Suprapubic skin (tissue), 4 donors: ENCODE results near the gene DRAP1. TPM values are rescaled to one million over a fixed set of nuclear protein-coding genes. Genes with fewer than 3 reads are reported as not detected.

ENCODE experiments used
- DNase-seq, 2 donors: peaks; one replicate each; pipeline ENCODE4 v3.0.0-alpha.2; 2019; ENCODE audit warnings: low spot score in 2 of 2
- H3K27ac ChIP-seq: fragments of 200-600 bp; sonication (generic); one replicate; pipeline ENCODE4 v1.5.1; 2019
- H3K27me3 ChIP-seq: fragments of 200-600 bp; sonication (generic); one replicate; pipeline ENCODE4 v1.5.1; 2019
- H3K36me3 ChIP-seq: fragments of 200-600 bp; sonication (generic); one replicate; pipeline ENCODE4 v1.5.1; 2019
- H3K4me1 ChIP-seq: fragments of 200-600 bp; sonication (generic); one replicate; pipeline ENCODE4 v1.5.1; 2019
- H3K4me3 ChIP-seq: fragments of 200-600 bp; sonication (generic); one replicate; pipeline ENCODE4 v1.5.1; 2019; ENCODE audit warnings: mild to moderate bottlenecking
- H3K9me3 ChIP-seq: fragments of 200-600 bp; sonication (generic); one replicate; pipeline ENCODE4 v1.5.1; 2019
- CTCF ChIP-seq, 2 donors: fragments of 200-600 bp in 1 of 2; fragments of 450-650 bp in 1 of 2; sonication (generic) in 1 of 2; IDR thresholded peaks; one replicate each; pipeline ENCODE4 v1.5.1; 2016 to 2019; ENCODE audit warnings: antibody characterized with exemption in 2 of 2, mild to moderate bottlenecking in 1 of 2, moderate library complexity in 1 of 2
- EP300 ChIP-seq: sonication (generic); formaldehyde crosslinking; IDR thresholded peaks from one replicate; pipeline ENCODE4 v1.6.1; 2017; ENCODE audit warnings: antibody characterized with exemption
- POLR2A ChIP-seq, 2 donors: fragments of 450-650 bp; IDR thresholded peaks; one replicate each; pipeline ENCODE4 v1.6.1; 2017; ENCODE audit warnings: antibody characterized with exemption in 2 of 2, mild to moderate bottlenecking in 2 of 2, moderate library complexity in 2 of 2
- POLR2AphosphoS5 ChIP-seq, 3 donors: sonication (generic); formaldehyde crosslinking; IDR thresholded peaks; one replicate each; pipeline ENCODE4 v1.6.1; 2017; ENCODE audit warnings: antibody characterized with exemption in 3 of 3
- WGBS: methylation state at CpG from one replicate; pipeline ENCODE4 v1.1.5; 2018; 5-methylcytosine and 5-hydroxymethylcytosine counted together
- total RNA-seq, 4 donors: library from RNA; depleted of rRNA; stranded (reverse); fragments of >200 nt; gene quantifications; one replicate each; pipeline ENCODE4 v1.1.0, GENCODE V29; 2016

The DRAP1 gene
- total RNA-seq, 4 donors from 2014 or later: 54.2 to 82.5 (median 68.0) TPM

- Histone ChIP-seq H3K4me3 (no peak overlapping the region), H3K27me3 (no peaks in the 10 kb centered on the region), H3K36me3 (no peaks in the 10 kb centered on the region), H3K27ac (no peak overlapping the region), H3K9me3 (no peaks in the 10 kb centered on the region), H3K4me1 (no peaks in the 10 kb centered on the region)
- no peak for DNase-seq
- WGBS: 90% methylated on average over 8 of the region's 8 CpGs
- TF ChIP-seq EP300: no peak
- no peak for TF ChIP-seq CTCF (IDR thresholded peaks at IDR 0.05)
- no peak for TF ChIP-seq POLR2A (IDR thresholded peaks at IDR 0.05)
- TF ChIP-seq POLR2AphosphoS5 (IDR thresholded peaks at IDR 0.05): no peak
Observed at GRCh38 chr11:65944191-65944590, 25.0 kb downstream of the DRAP1 start.

GRCh38 chr11:65944767-65945166 lies 25.5 kb downstream of the DRAP1 start:
- H3K4me1 ChIP-seq: no peaks in the 10 kb centered on the region
- no peaks in the 10 kb centered on the region for H3K9me3 ChIP-seq
- H3K4me3 ChIP-seq: no peak overlapping the region
- no peak for DNase-seq
- H3K27me3 ChIP-seq: no peaks in the 10 kb centered on the region
- TF ChIP-seq POLR2AphosphoS5 (IDR thresholded peaks at IDR 0.05) (no peak), EP300 (no peak), CTCF (IDR thresholded peaks at IDR 0.05) (no peak), POLR2A (IDR thresholded peaks at IDR 0.05) (no peak)
- H3K27ac ChIP-seq: no peak overlapping the region
- no peaks in the 10 kb centered on the region for H3K36me3 ChIP-seq
- WGBS: 83% methylated on average over 5 of the region's 8 CpGs

- WGBS: 93% methylated on average over 9 of the region's 13 CpGs
- H3K4me3 ChIP-seq: no peak within 1 kb of the TSS
- H3K9me3 ChIP-seq: no peaks in the 10 kb centered on the region
- no peaks in the 10 kb centered on the region for H3K4me1 ChIP-seq
- H3K27me3 ChIP-seq: no peaks in the 10 kb centered on the region
- H3K36me3 ChIP-seq: no peaks in the 10 kb centered on the region
- TF ChIP-seq POLR2A (IDR thresholded peaks at IDR 0.05): no peak
- TF ChIP-seq CTCF (IDR thresholded peaks at IDR 0.05): no peak
- no peak for TF ChIP-seq EP300
- no peak for TF ChIP-seq POLR2AphosphoS5 (IDR thresholded peaks at IDR 0.05)
- no peak for DNase-seq
- no peak within 1 kb of the TSS for H3K27ac ChIP-seq
Observed at GRCh38 chr11:65945430-65945911, 26.2 kb downstream of the DRAP1 start, which contains the start of gene TSGA10IP. TSGA10IP (plus strand) TSS chr11:65945480; CDS start chr11:65945676, 196 bp downstream.

- Histone ChIP-seq H3K9me3 (no peaks in the 10 kb centered on the region), H3K27ac (no peak overlapping the region), H3K4me1 (no peaks in the 10 kb centered on the region), H3K36me3 (no peaks in the 10 kb centered on the region), H3K27me3 (no peaks in the 10 kb centered on the region), H3K4me3 (no peak overlapping the region)
- no peak for DNase-seq
- TF ChIP-seq POLR2AphosphoS5 (IDR thresholded peaks at IDR 0.05): no peak
- WGBS: 90% methylated on average over 11 of the region's 11 CpGs
Observed at GRCh38 chr11:65945941-65946558, 26.8 kb downstream of the DRAP1 start.

GRCh38 chr11:65946655-65947054 lies 27.4 kb downstream of the DRAP1 start:
- no peak for DNase-seq
- no peaks in the 10 kb centered on the region for H3K36me3 ChIP-seq
- no peak for TF ChIP-seq EP300
- no peak for TF ChIP-seq POLR2AphosphoS5 (IDR thresholded peaks at IDR 0.05)
- TF ChIP-seq POLR2A (IDR thresholded peaks at IDR 0.05): no peak
- no peak for TF ChIP-seq CTCF (IDR thresholded peaks at IDR 0.05)
- no peaks in the 10 kb centered on the region for H3K4me1 ChIP-seq
- H3K27ac ChIP-seq: no peak overlapping the region
- no peaks in the 10 kb centered on the region for H3K27me3 ChIP-seq
- WGBS: 74% methylated on average over 3 of the region's 4 CpGs
- H3K9me3 ChIP-seq: no peaks in the 10 kb centered on the region
- H3K4me3 ChIP-seq: no peak overlapping the region

- DNase-seq: no peak
- Histone ChIP-seq H3K27ac (no peak overlapping the region), H3K27me3 (no peaks in the 10 kb centered on the region), H3K36me3 (no peaks in the 10 kb centered on the region), H3K9me3 (no peaks in the 10 kb centered on the region), H3K4me3 (no peak overlapping the region), H3K4me1 (peaks cover under 1% of the 10 kb centered on the region)
- 71% methylated on average over 11 of the region's 13 CpGs for WGBS
- TF ChIP-seq CTCF (IDR thresholded peaks at IDR 0.05) (no peak), POLR2AphosphoS5 (IDR thresholded peaks at IDR 0.05) (no peak), EP300 (no peak), POLR2A (IDR thresholded peaks at IDR 0.05) (no peak)
Observed at GRCh38 chr11:65947133-65947532, 27.9 kb downstream of the DRAP1 start.
